ENCODE results near the gene ETFA.

Gene ETFA

DNA sequence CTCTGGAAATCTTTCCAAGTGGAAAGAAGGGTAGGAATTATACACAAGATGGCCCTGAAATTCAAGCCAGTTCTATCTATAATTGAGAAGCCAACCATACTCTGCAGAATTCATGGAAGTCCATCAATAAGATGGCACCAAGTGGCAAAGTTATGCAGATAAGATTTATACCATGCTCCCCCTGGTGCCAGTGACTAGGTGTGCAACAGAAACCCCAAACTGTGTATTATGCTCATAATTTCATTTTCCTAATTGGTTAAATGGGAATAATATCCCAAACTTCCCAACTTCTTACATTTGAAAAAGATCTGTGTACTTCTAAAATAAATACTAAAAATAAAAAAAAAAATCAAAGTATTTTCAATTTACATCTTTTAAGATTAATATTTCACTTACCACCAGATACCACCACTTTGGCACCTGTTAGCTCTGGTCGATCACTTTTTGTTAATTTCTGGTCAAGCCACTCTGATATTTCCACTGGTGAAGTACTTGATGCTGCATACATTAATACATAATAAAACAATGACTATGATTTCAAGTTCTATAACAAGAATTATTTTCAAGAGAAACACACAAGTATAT is 25.9 kb downstream of the ETFA start (continued):
- TF ChIP-seq, protein P1, sequence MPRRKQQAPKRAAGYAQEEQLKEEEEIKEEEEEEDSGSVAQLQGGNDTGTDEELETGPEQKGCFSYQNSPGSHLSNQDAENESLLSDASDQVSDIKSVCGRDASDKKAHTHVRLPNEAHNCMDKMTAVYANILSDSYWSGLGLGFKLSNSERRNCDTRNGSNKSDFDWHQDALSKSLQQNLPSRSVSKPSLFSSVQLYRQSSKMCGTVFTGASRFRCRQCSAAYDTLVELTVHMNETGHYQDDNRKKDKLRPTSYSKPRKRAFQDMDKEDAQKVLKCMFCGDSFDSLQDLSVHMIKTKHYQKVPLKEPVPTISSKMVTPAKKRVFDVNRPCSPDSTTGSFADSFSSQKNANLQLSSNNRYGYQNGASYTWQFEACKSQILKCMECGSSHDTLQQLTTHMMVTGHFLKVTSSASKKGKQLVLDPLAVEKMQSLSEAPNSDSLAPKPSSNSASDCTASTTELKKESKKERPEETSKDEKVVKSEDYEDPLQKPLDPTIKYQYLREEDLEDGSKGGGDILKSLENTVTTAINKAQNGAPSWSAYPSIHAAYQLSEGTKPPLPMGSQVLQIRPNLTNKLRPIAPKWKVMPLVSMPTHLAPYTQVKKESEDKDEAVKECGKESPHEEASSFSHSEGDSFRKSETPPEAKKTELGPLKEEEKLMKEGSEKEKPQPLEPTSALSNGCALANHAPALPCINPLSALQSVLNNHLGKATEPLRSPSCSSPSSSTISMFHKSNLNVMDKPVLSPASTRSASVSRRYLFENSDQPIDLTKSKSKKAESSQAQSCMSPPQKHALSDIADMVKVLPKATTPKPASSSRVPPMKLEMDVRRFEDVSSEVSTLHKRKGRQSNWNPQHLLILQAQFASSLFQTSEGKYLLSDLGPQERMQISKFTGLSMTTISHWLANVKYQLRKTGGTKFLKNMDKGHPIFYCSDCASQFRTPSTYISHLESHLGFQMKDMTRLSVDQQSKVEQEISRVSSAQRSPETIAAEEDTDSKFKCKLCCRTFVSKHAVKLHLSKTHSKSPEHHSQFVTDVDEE (CRISPR knock-in tag; IDR thresholded peaks at IDR 0.05): no peak

DNA sequence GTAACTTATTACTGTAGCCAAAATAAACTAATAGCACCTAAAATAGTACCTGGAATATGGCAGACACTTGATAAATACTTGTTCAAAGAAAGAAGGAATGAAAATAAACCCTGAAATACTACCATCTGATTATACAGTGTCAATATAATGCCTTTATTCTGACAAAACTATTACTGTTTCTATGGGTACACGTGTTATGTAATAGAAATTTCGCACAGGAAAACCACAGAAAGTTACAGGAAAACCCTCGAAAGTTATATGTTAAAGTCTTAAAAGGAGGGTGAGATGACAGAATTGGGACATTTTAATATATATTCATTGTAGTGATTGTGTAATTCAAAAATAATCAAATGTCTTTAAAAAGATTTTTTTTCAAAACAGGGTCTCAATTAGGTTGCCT is 28.8 kb downstream of the ETFA start:
- no peak for ATAC-seq
- TF ChIP-seq, protein P2, sequence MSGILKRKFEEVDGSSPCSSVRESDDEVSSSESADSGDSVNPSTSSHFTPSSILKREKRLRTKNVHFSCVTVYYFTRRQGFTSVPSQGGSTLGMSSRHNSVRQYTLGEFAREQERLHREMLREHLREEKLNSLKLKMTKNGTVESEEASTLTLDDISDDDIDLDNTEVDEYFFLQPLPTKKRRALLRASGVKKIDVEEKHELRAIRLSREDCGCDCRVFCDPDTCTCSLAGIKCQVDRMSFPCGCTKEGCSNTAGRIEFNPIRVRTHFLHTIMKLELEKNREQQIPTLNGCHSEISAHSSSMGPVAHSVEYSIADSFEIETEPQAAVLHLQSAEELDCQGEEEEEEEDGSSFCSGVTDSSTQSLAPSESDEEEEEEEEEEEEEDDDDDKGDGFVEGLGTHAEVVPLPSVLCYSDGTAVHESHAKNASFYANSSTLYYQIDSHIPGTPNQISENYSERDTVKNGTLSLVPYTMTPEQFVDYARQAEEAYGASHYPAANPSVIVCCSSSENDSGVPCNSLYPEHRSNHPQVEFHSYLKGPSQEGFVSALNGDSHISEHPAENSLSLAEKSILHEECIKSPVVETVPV (CRISPR knock-in tag; IDR thresholded peaks at IDR 0.05): no peak
- TF ChIP-seq, protein P3, sequence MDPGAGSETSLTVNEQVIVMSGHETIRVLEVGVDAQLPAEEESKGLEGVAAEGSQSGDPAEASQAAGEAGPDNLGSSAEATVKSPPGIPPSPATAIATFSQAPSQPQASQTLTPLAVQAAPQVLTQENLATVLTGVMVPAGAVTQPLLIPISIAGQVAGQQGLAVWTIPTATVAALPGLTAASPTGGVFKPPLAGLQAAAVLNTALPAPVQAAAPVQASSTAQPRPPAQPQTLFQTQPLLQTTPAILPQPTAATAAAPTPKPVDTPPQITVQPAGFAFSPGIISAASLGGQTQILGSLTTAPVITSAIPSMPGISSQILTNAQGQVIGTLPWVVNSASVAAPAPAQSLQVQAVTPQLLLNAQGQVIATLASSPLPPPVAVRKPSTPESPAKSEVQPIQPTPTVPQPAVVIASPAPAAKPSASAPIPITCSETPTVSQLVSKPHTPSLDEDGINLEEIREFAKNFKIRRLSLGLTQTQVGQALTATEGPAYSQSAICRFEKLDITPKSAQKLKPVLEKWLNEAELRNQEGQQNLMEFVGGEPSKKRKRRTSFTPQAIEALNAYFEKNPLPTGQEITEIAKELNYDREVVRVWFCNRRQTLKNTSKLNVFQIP (CRISPR knock-in tag; IDR thresholded peaks at IDR 0.05; ENCODE audit: borderline replicate concordance, low read depth): no peak
- TF ChIP-seq TCF4 (CRISPR knock-in tag; IDR thresholded peaks at IDR 0.05; ENCODE audit: borderline replicate concordance) (no peak), OSR1 (CRISPR knock-in tag; IDR thresholded peaks at IDR 0.05) (no peak)
- TF ChIP-seq, protein P4, sequence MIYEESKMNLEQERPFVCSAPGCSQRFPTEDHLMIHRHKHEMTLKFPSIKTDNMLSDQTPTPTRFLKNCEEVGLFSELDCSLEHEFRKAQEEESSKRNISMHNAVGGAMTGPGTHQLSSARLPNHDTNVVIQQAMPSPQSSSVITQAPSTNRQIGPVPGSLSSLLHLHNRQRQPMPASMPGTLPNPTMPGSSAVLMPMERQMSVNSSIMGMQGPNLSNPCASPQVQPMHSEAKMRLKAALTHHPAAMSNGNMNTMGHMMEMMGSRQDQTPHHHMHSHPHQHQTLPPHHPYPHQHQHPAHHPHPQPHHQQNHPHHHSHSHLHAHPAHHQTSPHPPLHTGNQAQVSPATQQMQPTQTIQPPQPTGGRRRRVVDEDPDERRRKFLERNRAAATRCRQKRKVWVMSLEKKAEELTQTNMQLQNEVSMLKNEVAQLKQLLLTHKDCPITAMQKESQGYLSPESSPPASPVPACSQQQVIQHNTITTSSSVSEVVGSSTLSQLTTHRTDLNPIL (CRISPR knock-in tag; IDR thresholded peaks at IDR 0.05; ENCODE audit: low read depth): no peak

DNA sequence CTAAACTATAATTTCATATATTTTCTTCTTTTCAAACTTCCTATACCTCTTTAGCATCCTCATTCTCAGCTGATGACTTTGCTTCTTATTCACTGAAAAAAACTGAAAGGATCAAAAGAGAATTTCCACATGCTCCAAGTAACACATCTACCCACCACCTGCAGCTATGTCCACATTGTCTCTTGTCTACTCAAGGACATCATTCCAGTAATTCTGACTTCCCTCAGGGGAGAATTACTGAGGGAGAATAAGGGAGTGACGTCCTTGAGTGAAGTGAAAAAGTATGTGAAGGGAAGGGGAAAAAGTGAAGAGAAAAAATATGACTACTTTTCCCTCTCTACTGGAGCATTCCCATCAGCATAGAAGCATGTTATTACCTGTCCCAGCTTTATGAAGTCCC is 32.6 kb downstream of the ETFA start:
- ATAC-seq: no peak
- no peak for TF ChIP-seq SNAI2 (CRISPR knock-in tag; IDR thresholded peaks at IDR 0.05)
- TF ChIP-seq, protein P4 (CRISPR knock-in tag; IDR thresholded peaks at IDR 0.05; ENCODE audit: low read depth): no peak

DNA sequence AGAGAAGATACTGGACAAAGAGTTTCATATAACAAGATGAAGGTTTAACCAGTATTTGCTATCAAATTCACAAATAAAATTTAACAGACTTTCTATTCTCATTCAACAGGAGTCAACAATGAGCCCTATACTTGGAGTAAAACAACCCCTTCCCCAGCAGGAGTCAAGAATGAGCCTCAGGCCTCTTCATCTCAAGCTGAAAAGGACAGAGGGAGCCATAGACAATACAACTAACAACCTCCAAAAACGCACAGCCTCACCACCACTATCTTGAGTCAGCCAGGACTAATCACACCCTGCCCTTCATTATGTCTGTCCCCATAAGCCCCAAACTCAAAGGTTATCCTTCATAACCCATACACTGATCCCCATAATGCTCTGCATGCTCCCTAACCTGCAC is 36.4 kb downstream of the ETFA start:
- ATAC-seq: no peak
- TF ChIP-seq, protein P5, sequence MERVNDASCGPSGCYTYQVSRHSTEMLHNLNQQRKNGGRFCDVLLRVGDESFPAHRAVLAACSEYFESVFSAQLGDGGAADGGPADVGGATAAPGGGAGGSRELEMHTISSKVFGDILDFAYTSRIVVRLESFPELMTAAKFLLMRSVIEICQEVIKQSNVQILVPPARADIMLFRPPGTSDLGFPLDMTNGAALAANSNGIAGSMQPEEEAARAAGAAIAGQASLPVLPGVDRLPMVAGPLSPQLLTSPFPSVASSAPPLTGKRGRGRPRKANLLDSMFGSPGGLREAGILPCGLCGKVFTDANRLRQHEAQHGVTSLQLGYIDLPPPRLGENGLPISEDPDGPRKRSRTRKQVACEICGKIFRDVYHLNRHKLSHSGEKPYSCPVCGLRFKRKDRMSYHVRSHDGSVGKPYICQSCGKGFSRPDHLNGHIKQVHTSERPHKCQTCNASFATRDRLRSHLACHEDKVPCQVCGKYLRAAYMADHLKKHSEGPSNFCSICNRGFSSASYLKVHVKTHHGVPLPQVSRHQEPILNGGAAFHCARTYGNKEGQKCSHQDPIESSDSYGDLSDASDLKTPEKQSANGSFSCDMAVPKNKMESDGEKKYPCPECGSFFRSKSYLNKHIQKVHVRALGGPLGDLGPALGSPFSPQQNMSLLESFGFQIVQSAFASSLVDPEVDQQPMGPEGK (CRISPR knock-in tag; IDR thresholded peaks at IDR 0.05; ENCODE audit: borderline replicate concordance): no peak
- TF ChIP-seq ZNF565 (CRISPR knock-in tag; conservative IDR thresholded peaks at IDR 0.05; ENCODE audit: low read depth): no peak
- TF ChIP-seq, protein P4 (CRISPR knock-in tag; IDR thresholded peaks at IDR 0.05; ENCODE audit: low read depth): no peak
- TF ChIP-seq CSDC2 (CRISPR knock-in tag; IDR thresholded peaks at IDR 0.05): no peak
- TF ChIP-seq, protein P1 (CRISPR knock-in tag; IDR thresholded peaks at IDR 0.05): no peak
- no peak for TF ChIP-seq ZFP3 (CRISPR knock-in tag; IDR thresholded peaks at IDR 0.05)
- no peak for TF ChIP-seq TOX (CRISPR knock-in tag; IDR thresholded peaks at IDR 0.05; ENCODE audit: borderline replicate concordance)
- no peak for TF ChIP-seq SNAI2 (CRISPR knock-in tag; IDR thresholded peaks at IDR 0.05)
- no peak for TF ChIP-seq GLIS3 (CRISPR knock-in tag; IDR thresholded peaks at IDR 0.05)
- TF ChIP-seq ESRRG (CRISPR knock-in tag; IDR thresholded peaks at IDR 0.05): no peak
- no peak for TF ChIP-seq OSR1 (CRISPR knock-in tag; IDR thresholded peaks at IDR 0.05)
- TF ChIP-seq TCF4 (CRISPR knock-in tag; IDR thresholded peaks at IDR 0.05; ENCODE audit: borderline replicate concordance): no peak
- TF ChIP-seq ARNTL (CRISPR knock-in tag; IDR thresholded peaks at IDR 0.05; ENCODE audit: borderline replicate concordance, low read depth): no peak
- no peak for TF ChIP-seq BACH2 (CRISPR knock-in tag; IDR thresholded peaks at IDR 0.05; ENCODE audit: borderline replicate concordance)
- TF ChIP-seq ZNF70 (CRISPR knock-in tag; IDR thresholded peaks at IDR 0.05): no peak
